GM12878 (cell line): ENCODE data around the gene AP1S3. TPM values are rescaled to one million over a fixed set of nuclear protein-coding genes. Genes with fewer than 3 reads are reported as not detected.

ENCODE experiments used
- ATAC-seq: fragments of 200-7000 bp; cut with Tn5 transposase; 3 replicates; pipeline ENCODE4 v1.9.1; 2020; ENCODE audit warnings: mild to moderate bottlenecking, moderate library complexity
- BruUV-seq: library from RNA; stranded (reverse); fragments of 400-500 nt; replicated peaks from 2 replicates; lab custom pipeline; 2021; lab: Mats Ljungman, UMichigan
- CTCF ChIA-PET: fragments of 300-600 bp; sonication (Branson Sonifier 250); formaldehyde crosslinking; extraction: SDS; loops from one replicate; lab custom pipeline; 2021; ENCODE audit warnings: inconsistent platforms; lab: Yijun Ruan, JAX
- POLR2A ChIA-PET: fragments of 350-600 bp; formaldehyde crosslinking; extraction: SDS; loops from one replicate; lab custom pipeline; 2021; ENCODE audit warnings: inconsistent platforms; lab: Charles Lee
- RAD21 ChIA-PET: fragments of 300-600 bp; sonication (Branson Sonifier 250); formaldehyde crosslinking; loops from one replicate; lab custom pipeline; 2023; ENCODE audit warnings: antibody characterized with exemption; ENCODE audit not compliant: unreplicated experiment; lab: Charles Lee
- SMC1A ChIA-PET: fragments of 300-600 bp; sonication (Branson Sonifier 250); formaldehyde crosslinking; loops from one replicate; lab custom pipeline; 2023; ENCODE audit not compliant: unreplicated experiment, uncharacterized antibody; lab: Charles Lee
- DNase-seq: peaks from one replicate; pipeline ENCODE4 v3.0.0-alpha.2; 2011; ENCODE audit warnings: low read depth, low spot score
- FAIRE-seq: peaks from 3 replicates; lab custom pipeline; 2011; peaks lifted over from hg19 to GRCh38; lab: Jason Lieb, UNC
- H2AFZ ChIP-seq: 2 replicates; pipeline ENCODE4 v1.6.0; 2011; ENCODE audit warnings: low read depth, low read length, control low read depth; ENCODE audit not compliant: control insufficient read depth
- H3K27ac ChIP-seq: 2 replicates; pipeline ENCODE4 v1.5.1; 2011; ENCODE audit warnings: control low read depth; ENCODE audit not compliant: control insufficient read depth, insufficient read depth
- H3K27me3 ChIP-seq, 2 experiments: replicated peaks in 1 of 2; 2 replicates each; pipeline versions ENCODE4 v1.6.0 to v1.6.1; 2011; ENCODE audit warnings: low read length in 1 of 2; ENCODE audit not compliant: control insufficient read depth in 2 of 2, insufficient read depth in 2 of 2
- H3K36me3 ChIP-seq, 2 experiments: 2 replicates each; pipeline ENCODE4 v1.5.1; 2011; ENCODE audit warnings: low read length in 1 of 2; ENCODE audit not compliant: control insufficient read depth in 2 of 2, insufficient read depth in 2 of 2
- H3K4me1 ChIP-seq: 2 replicates; pipeline ENCODE4 v1.6.1; 2011; ENCODE audit warnings: mild to moderate bottlenecking, low read length, moderate library complexity, mixed read lengths; ENCODE audit not compliant: control insufficient read depth, insufficient read depth
- H3K4me2 ChIP-seq: 2 replicates; pipeline ENCODE4 v1.6.0; 2011; ENCODE audit warnings: control low read depth; ENCODE audit not compliant: control insufficient read depth, insufficient read depth
- H3K4me3 ChIP-seq: fragments of 200-600 bp; sonication (generic); 2 replicates; pipeline ENCODE4 v1.5.1; 2016
- H3K79me2 ChIP-seq: 2 replicates; pipeline ENCODE4 v1.6.0; 2011; ENCODE audit warnings: low read length; ENCODE audit not compliant: control insufficient read depth, insufficient read depth
- H3K9ac ChIP-seq: 2 replicates; pipeline ENCODE4 v1.8.0; 2011; ENCODE audit warnings: low read length, control low read depth, mixed read lengths; ENCODE audit not compliant: control insufficient read depth, insufficient read depth
- H3K9me3 ChIP-seq: replicated peaks from 3 replicates; pipeline ENCODE4 v1.5.1; 2011; ENCODE audit warnings: mild to moderate bottlenecking, low read length; ENCODE audit not compliant: control insufficient read depth, insufficient read depth
- H4K20me1 ChIP-seq: 2 replicates; pipeline ENCODE4 v1.6.0; 2011; ENCODE audit not compliant: control insufficient read depth, insufficient read depth
- MYC ChIP-seq: IDR thresholded peaks from 2 replicates; pipeline ENCODE4 v1.6.1; 2011; ENCODE audit warnings: mild to moderate bottlenecking, low read length, moderate library complexity, inconsistent platforms; ENCODE audit not compliant: insufficient read depth, insufficient replicate concordance, insufficient read length, severe bottlenecking
- TCF12 ChIP-seq: IDR thresholded peaks from 2 replicates; pipeline ENCODE4 v1.6.1; 2011; ENCODE audit warnings: low read depth, mild to moderate bottlenecking, low read length
- WGBS: methylation state at CpG from one replicate; pipeline ENCODE4 v1.1.6; 2016; ENCODE audit warnings: low lambda C conversion rate; ENCODE audit not compliant: insufficient replicate concordance, insufficient coverage; ENCODE audit errors: missing lambda C conversion rate; 5-methylcytosine and 5-hydroxymethylcytosine counted together
- in situ Hi-C: fragments of 300-500 bp; cut with MboI; formaldehyde crosslinking; loops from 9 replicates; pipeline ENCODE4 v1.14.3; 2018; ENCODE audit warnings: mixed read lengths
- intact Hi-C: fragments of 100-400 bp; cut with micrococcal nuclease; formaldehyde crosslinking; loops from one replicate; pipeline ENCODE4 v1.14.2; 2022; ENCODE audit not compliant: unreplicated experiment
- polyA plus RNA-seq, 11 experiments: library from polyadenylated mRNA; depleted of rRNA in 4 of 11; unstranded in 6 of 11; stranded (reverse) in 5 of 11; fragments of >200 nt; fragmentation: Nextera tagmentation in 4 of 11; fragmentation: Illumina TruSeq in 1 of 11; extraction: Ambion mirVana in 4 of 11; extraction: Trizol in 1 of 11; gene quantifications; 1 replicate in 1 of 11; 2 replicates in 10 of 11; pipeline versions ENCODE4 v1.2.1 to v1.2.3, GENCODE V29; 2011 to 2016; ENCODE audit warnings: inconsistent platforms in 2 of 11, missing spikeins in 2 of 11, low read depth in 1 of 11
- total RNA-seq, 4 experiments: library from RNA; depleted of rRNA in 3 of 4; stranded (reverse); fragments of >200 nt in 3 of 4; fragmentation: Illumina TruSeq in 1 of 4; extraction: Trizol in 1 of 4; gene quantifications; 2 replicates each; pipeline versions ENCODE4 v1.2.1 to v1.2.3, GENCODE V29; 2013 to 2021
- TF ChIP-seq, protein P1 (sequence below): fragments of 450-650 bp; IDR thresholded peaks from 2 replicates; pipeline ENCODE4 v1.6.1; 2016; ENCODE audit warnings: mild to moderate bottlenecking
- TF ChIP-seq, protein P2 (sequence below): fragments of 450-650 bp; IDR thresholded peaks from 2 replicates; pipeline ENCODE4 v1.6.1; 2017; ENCODE audit warnings: low read depth, mild to moderate bottlenecking, moderate library complexity

The AP1S3 gene
- total and polyA plus RNA-seq, 10 of the 15 experiments (the other 5 are each of a cell fraction or from before 2014, with no cell fraction given) = 2.6 to 14.3 (median 9.2) TPM

DNA sequence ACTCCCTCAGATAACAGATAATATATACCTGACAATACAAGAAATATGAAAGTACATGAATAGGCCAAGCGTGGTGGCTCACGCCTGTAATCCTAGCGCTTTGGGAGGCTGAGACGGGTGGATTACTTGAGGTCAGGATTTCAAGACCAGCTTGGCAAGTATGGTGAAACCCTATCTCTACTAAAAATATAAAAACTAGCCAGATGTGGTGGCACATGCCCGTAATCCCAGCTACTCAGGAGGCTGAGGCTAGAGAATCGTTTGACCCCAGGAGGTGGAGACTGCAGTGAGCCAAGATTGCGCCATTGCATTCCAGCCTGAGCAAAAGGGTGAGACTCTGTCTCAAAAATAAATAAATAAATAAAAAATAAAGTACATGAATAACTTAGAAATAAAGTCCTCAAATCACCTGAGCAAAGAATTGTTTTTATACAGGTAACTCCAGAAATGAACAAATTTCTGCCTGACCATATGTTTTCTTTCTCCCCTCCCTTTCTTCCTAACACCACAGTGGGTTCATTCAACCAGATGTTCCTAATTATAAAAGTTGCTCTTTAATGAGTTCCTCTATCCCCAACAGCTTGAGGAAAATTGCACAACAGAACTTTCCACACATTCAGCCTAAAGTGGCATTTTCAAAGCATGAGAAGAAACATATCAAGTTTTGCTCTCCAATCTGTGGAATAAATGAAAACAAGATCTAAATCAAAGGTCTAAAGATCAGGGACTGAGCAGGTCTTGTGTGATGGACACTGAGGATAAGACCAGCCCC lies 33.6 kb upstream of the AP1S3 start:
- Histone ChIP-seq H3K9ac (no peak overlapping the region), H3K27ac (no peak overlapping the region), H3K4me3 (no peak overlapping the region), H2AFZ (no peak overlapping the region), H4K20me1 (no peaks in the 10 kb centered on the region), H3K27me3 (no peaks in the 10 kb centered on the region), H3K36me3 (peaks cover 0 to 6% of the 10 kb centered on the region in 2 experiments; a peak in 1 of 4 replicates), H3K79me2 (no peaks in the 10 kb centered on the region), H3K9me3 (no peaks in the 10 kb centered on the region), H3K4me1 (no peaks in the 10 kb centered on the region; the same call in none of the 2 replicates), H3K4me2 (no peak overlapping the region)
- TF ChIP-seq, protein P1, sequence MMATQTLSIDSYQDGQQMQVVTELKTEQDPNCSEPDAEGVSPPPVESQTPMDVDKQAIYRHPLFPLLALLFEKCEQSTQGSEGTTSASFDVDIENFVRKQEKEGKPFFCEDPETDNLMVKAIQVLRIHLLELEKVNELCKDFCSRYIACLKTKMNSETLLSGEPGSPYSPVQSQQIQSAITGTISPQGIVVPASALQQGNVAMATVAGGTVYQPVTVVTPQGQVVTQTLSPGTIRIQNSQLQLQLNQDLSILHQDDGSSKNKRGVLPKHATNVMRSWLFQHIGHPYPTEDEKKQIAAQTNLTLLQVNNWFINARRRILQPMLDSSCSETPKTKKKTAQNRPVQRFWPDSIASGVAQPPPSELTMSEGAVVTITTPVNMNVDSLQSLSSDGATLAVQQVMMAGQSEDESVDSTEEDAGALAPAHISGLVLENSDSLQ = no peak
- ATAC-seq = no peak
- RAD21 ChIA-PET = no interaction called here
- WGBS = 88% methylated on average over 7 of the region's 7 CpGs
- no peak for FAIRE-seq
- intact Hi-C loops (no loop called here), in situ Hi-C loops (no loop called here)
- POLR2A ChIA-PET = no interaction called here
- CTCF ChIA-PET = interaction anchor here (1.0 kb wide), 1 partner anchor 14 kb away, joined by 5 read pairs; no protein-coding TSS in a partner anchor
- no TSS peak for BruUV-seq
- SMC1A ChIA-PET = interaction anchor here (1.2 kb wide), 1 partner anchor 10 kb away, joined by 3 read pairs; no protein-coding TSS in a partner anchor
- no peak for DNase-seq

DNA sequence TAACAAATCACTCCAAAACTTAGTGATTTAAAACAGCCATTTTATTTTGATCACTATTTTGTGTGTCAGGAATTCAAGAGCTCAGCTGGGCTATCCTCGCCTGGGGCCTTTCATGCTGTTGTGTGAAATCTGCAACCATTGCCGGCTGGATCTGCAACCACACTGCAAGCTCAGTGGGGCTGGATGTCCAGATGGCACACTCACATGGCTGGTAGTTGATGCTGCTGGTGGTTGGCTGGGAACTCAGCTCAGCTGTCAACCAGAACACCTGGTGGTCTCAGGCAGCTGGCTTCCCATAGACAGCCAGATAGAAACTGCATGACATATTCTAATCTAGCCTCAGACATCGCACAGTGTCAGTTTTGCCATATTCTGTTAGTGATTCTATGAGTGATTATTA lies 30.6 kb upstream of the AP1S3 start:
- DNase-seq (no peak), ATAC-seq (peak; percentile 34; the same call in 1 of the 3 replicates), FAIRE-seq (no peak)
- Histone ChIP-seq H3K4me2 (no peak overlapping the region), H3K36me3 (no peaks in the 10 kb centered on the region), H3K79me2 (no peaks in the 10 kb centered on the region), H3K4me1 (no peaks in the 10 kb centered on the region; the same call in none of the 2 replicates), H3K9me3 (no peaks in the 10 kb centered on the region), H3K4me3 (no peak overlapping the region), H2AFZ (no peak overlapping the region), H3K27ac (no peak overlapping the region), H3K27me3 (no peaks in the 10 kb centered on the region), H4K20me1 (no peaks in the 10 kb centered on the region), H3K9ac (no peak overlapping the region)
- TF ChIP-seq MYC (no peak), TCF12 (peak; percentile 65; the same call in 1 of the 2 replicates)
- TF ChIP-seq, protein P2, sequence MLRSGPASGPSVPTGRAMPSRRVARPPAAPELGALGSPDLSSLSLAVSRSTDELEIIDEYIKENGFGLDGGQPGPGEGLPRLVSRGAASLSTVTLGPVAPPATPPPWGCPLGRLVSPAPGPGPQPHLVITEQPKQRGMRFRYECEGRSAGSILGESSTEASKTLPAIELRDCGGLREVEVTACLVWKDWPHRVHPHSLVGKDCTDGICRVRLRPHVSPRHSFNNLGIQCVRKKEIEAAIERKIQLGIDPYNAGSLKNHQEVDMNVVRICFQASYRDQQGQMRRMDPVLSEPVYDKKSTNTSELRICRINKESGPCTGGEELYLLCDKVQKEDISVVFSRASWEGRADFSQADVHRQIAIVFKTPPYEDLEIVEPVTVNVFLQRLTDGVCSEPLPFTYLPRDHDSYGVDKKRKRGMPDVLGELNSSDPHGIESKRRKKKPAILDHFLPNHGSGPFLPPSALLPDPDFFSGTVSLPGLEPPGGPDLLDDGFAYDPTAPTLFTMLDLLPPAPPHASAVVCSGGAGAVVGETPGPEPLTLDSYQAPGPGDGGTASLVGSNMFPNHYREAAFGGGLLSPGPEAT = no peak
- BruUV-seq = no TSS peak
- SMC1A ChIA-PET = interaction anchor here (0.9 to 1.5 kb wide), 2 partner anchors 13 to 143 kb away, joined by 3 to 5 read pairs; no protein-coding TSS in a partner anchor
- in situ Hi-C loops (no loop called here), intact Hi-C loops (no loop called here)
- RAD21 ChIA-PET = interaction anchor here (1.0 kb wide), 1 partner anchor 87 kb away, joined by 3 read pairs; no protein-coding TSS in a partner anchor
- POLR2A ChIA-PET = no interaction called here
- CTCF ChIA-PET = interaction anchor here (1.6 kb wide), 1 partner anchor 100 kb away, joined by 3 read pairs; no protein-coding TSS in a partner anchor
- WGBS = 96% methylated on average over 3 of the region's 3 CpGs
